WTC11 (cell line): ENCODE results near the gene FGA. TPM values are rescaled to one million over a fixed set of nuclear protein-coding genes. Genes with fewer than 3 reads are reported as not detected.
A peak's percentile ranks its signal among the peaks of the same experiment; 100 is the strongest.

Experiments
- ATAC-seq: fragments of 200-7000 bp; cut with Tn5 transposase; 2 replicates; pipeline ENCODE4 v1.10.0; 2021; ENCODE audit warnings: mild to moderate bottlenecking, moderate library complexity
- CTCF ChIA-PET: fragments of 300-600 bp; sonication (Branson Sonifier 250); formaldehyde crosslinking; loops from one replicate; lab custom pipeline; 2021; ENCODE audit warnings: antibody characterized with exemption; lab: Charles Lee
- POLR2A ChIA-PET: fragments of 350-600 bp; sonication (Branson Sonifier 250); formaldehyde crosslinking; loops from one replicate; lab custom pipeline; 2021; ENCODE audit warnings: antibody characterized with exemption; lab: Charles Lee
- DNase-seq: peaks from one replicate; pipeline ENCODE4 v3.0.0; 2021; ENCODE audit warnings: low spot score
- H3K27ac Mint-ChIP-seq: 2 replicates; pipeline ENCODE4 v1.8.0; 2021; ENCODE audit warnings: mixed read lengths
- H3K27me3 Mint-ChIP-seq: 2 replicates; pipeline ENCODE4 v1.8.0; 2021; ENCODE audit warnings: low read depth, mild to moderate bottlenecking, moderate library complexity, mixed read lengths
- H3K36me3 Mint-ChIP-seq: 2 replicates; pipeline ENCODE4 v1.8.0; 2021; ENCODE audit warnings: mixed read lengths
- H3K4me1 Mint-ChIP-seq: 2 replicates; pipeline ENCODE4 v1.8.0; 2022; ENCODE audit warnings: mixed read lengths
- H3K4me3 Mint-ChIP-seq: 2 replicates; pipeline ENCODE4 v1.8.0; 2021; ENCODE audit warnings: mild to moderate bottlenecking, moderate library complexity, mixed read lengths
- H3K9me3 Mint-ChIP-seq: 2 replicates; pipeline ENCODE4 v1.8.0; 2021; ENCODE audit warnings: mixed read lengths
- AR ChIP-seq: fragments of 250-450 bp; sonication (Bioruptor Pico); IDR thresholded peaks from 2 replicates; pipeline ENCODE4 v1.9.0; 2021; ENCODE audit warnings: mild to moderate bottlenecking
- CDX4 ChIP-seq: fragments of 250-450 bp; sonication (Bioruptor Pico); IDR thresholded peaks from 2 replicates; pipeline ENCODE4 v1.9.0; 2021; ENCODE audit warnings: moderate library complexity, mild to moderate bottlenecking, inconsistent platforms, borderline replicate concordance
- EMX1 ChIP-seq: fragments of 250-450 bp; sonication (Bioruptor Pico); IDR thresholded peaks from 2 replicates; pipeline ENCODE4 v1.8.0; 2021; ENCODE audit warnings: mild to moderate bottlenecking
- FOXK1 ChIP-seq: sonication (generic); formaldehyde crosslinking; IDR thresholded peaks from 2 replicates; pipeline ENCODE4 v1.8.0; 2022; ENCODE audit warnings: mild to moderate bottlenecking, moderate library complexity, missing genetic modification reagents
- GABPB1 ChIP-seq: sonication (generic); formaldehyde crosslinking; IDR thresholded peaks from 2 replicates; pipeline ENCODE4 v1.8.1; 2023; ENCODE audit warnings: mild to moderate bottlenecking, missing genetic modification reagents
- GRHL2 ChIP-seq: fragments of 250-450 bp; sonication (Bioruptor Pico); IDR thresholded peaks from 2 replicates; pipeline ENCODE4 v1.8.0; 2022; ENCODE audit warnings: mild to moderate bottlenecking, moderate library complexity; ENCODE audit not compliant: insufficient replicate concordance, severe bottlenecking
- NFYB ChIP-seq: sonication (generic); formaldehyde crosslinking; conservative IDR thresholded peaks from 2 replicates; pipeline ENCODE4 v1.8.0; 2022; ENCODE audit warnings: low read depth, missing genetic modification reagents
- NR1H2 ChIP-seq: sonication (generic); formaldehyde crosslinking; IDR thresholded peaks from 2 replicates; pipeline ENCODE4 v1.9.0; 2021; ENCODE audit warnings: mild to moderate bottlenecking, moderate library complexity, missing genetic modification reagents
- RORB ChIP-seq: fragments of 250-450 bp; sonication (Bioruptor Pico); IDR thresholded peaks from 2 replicates; pipeline ENCODE4 v1.9.0; 2021; ENCODE audit warnings: mild to moderate bottlenecking
- TEAD1 ChIP-seq: sonication (generic); formaldehyde crosslinking; IDR thresholded peaks from 2 replicates; pipeline ENCODE4 v1.8.0; 2022; ENCODE audit warnings: mild to moderate bottlenecking, missing genetic modification reagents
- ZNF121 ChIP-seq: sonication (generic); formaldehyde crosslinking; IDR thresholded peaks from 2 replicates; pipeline ENCODE4 v1.8.0; 2023; ENCODE audit warnings: missing genetic modification reagents
- ZNF219 ChIP-seq: sonication (generic); formaldehyde crosslinking; IDR thresholded peaks from 2 replicates; pipeline ENCODE4 v1.8.0; 2023; ENCODE audit warnings: missing genetic modification reagents, mild to moderate bottlenecking, borderline replicate concordance
- ZNF232 ChIP-seq: sonication (generic); formaldehyde crosslinking; IDR thresholded peaks from 2 replicates; pipeline ENCODE4 v1.8.0; 2022; ENCODE audit warnings: mild to moderate bottlenecking, missing genetic modification reagents
- ZNF396 ChIP-seq: fragments of 250-450 bp; sonication (Bioruptor Pico); IDR thresholded peaks from 2 replicates; pipeline ENCODE4 v1.8.0; 2021; ENCODE audit warnings: mild to moderate bottlenecking, moderate library complexity, borderline replicate concordance
- ZNF423 ChIP-seq: fragments of 250-450 bp; sonication (Bioruptor Pico); IDR thresholded peaks from 2 replicates; pipeline ENCODE4 v2.1.2; 2022; ENCODE audit warnings: mild to moderate bottlenecking, moderate library complexity
- total RNA-seq: library from RNA; stranded (reverse); gene quantifications from 3 replicates; pipeline ENCODE4 v1.2.3, GENCODE V29; 2021
- TF ChIP-seq, protein P1 (sequence below): fragments of 200-600 bp; IDR thresholded peaks from 2 replicates; pipeline ENCODE4 v1.8.0; 2022; ENCODE audit warnings: antibody characterized with exemption
- TF ChIP-seq, protein P2 (sequence below): sonication (generic); formaldehyde crosslinking; IDR thresholded peaks from 2 replicates; pipeline ENCODE4 v1.8.0; 2022; ENCODE audit warnings: missing genetic modification reagents
- TF ChIP-seq, protein P3 (sequence below): sonication (generic); formaldehyde crosslinking; conservative IDR thresholded peaks from 2 replicates; pipeline ENCODE4 v1.8.1; 2023; ENCODE audit warnings: mild to moderate bottlenecking, low read depth, missing genetic modification reagents, moderate library complexity

Gene FGA
- total RNA-seq, 1 experiment from 2014 or later: 3.2 TPM

DNA sequence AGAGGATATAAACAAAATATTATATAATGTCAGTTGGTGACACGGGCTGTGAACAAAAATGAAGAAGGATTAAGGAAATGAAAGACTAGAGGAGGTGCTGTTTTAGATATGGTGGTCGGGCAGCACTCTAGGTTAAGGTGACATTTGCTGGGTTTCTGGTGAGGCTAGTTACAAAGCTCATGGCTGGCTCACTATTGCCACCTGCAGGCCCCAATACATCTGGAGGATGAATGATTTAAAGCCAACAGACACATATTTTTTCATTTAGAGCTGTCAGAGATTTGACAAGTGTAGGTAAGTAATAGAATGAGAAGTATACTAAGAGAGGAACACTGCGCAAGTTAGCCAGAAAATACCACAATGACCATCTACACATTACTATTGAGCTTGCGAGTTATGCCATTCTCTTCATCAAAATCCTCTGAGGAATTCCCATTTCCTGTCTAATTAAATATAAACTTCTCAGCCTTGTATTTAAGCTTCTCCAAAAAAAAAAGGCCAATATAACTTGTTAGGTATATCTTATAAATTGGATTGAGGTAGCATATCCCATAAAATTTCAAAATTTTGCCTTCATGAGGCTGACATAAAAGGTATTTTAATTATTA is 28.3 kb upstream of the FGA start:
- CTCF ChIA-PET: interaction anchor here (0.6 to 5.9 kb wide), 37 partner anchors 8 to 1789 kb away, joined by 3 to 145 read pairs (median 6); partner anchors contain the start of genes FGB, LRAT and PLRG1
- no peaks in the 10 kb centered on the region for H3K9me3 Mint-ChIP-seq
- ATAC-seq: peak; percentile 92
- TF ChIP-seq, protein P1, sequence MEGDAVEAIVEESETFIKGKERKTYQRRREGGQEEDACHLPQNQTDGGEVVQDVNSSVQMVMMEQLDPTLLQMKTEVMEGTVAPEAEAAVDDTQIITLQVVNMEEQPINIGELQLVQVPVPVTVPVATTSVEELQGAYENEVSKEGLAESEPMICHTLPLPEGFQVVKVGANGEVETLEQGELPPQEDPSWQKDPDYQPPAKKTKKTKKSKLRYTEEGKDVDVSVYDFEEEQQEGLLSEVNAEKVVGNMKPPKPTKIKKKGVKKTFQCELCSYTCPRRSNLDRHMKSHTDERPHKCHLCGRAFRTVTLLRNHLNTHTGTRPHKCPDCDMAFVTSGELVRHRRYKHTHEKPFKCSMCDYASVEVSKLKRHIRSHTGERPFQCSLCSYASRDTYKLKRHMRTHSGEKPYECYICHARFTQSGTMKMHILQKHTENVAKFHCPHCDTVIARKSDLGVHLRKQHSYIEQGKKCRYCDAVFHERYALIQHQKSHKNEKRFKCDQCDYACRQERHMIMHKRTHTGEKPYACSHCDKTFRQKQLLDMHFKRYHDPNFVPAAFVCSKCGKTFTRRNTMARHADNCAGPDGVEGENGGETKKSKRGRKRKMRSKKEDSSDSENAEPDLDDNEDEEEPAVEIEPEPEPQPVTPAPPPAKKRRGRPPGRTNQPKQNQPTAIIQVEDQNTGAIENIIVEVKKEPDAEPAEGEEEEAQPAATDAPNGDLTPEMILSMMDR: peak; percentile 51
- no peak for TF ChIP-seq ZNF219 (CRISPR knock-in tag)
- TF ChIP-seq RORB (CRISPR knock-in tag): no peak
- TF ChIP-seq ZNF423 (CRISPR knock-in tag): no peak
- no peak for TF ChIP-seq ZNF396
- TF ChIP-seq, all 79 proteins: peak for 1
- H3K27me3 Mint-ChIP-seq: no peaks in the 10 kb centered on the region; the same call in 1 of the 2 replicates
- POLR2A ChIA-PET: no interaction called here
- no peak overlapping the region for H3K4me3 Mint-ChIP-seq
- no peak overlapping the region for H3K27ac Mint-ChIP-seq
- peaks cover 18% of the 10 kb centered on the region for H3K4me1 Mint-ChIP-seq
- H3K36me3 Mint-ChIP-seq: no peaks in the 10 kb centered on the region
- peak; percentile 74 for DNase-seq

DNA sequence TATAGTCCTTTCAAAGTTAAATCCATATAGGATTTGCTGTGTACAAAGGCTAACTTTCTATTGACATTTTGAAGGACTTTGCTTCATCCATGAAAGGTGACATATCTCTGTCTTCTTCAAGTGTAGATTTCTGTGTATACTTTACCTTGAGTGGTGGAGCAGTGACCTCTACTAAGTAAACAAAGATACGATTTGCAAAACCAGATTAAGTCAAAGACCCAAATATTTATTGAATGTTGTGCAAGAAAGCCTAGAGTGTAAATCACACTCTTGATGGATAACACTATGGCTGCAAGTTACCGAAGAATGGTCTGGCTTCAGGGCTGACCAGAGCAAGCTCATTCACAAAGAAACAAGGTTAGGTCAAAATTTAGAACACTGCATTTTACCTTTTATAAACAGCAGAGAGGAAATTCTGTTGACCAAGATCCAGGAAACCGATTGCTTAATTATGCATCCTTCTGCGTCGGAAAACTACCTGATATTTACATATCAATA is 27.3 kb upstream of the FGA start:
- no peaks in the 10 kb centered on the region; the same call in 1 of the 2 replicates for H3K27me3 Mint-ChIP-seq
- H3K4me1 Mint-ChIP-seq: peaks cover 18% of the 10 kb centered on the region
- no peak overlapping the region for H3K27ac Mint-ChIP-seq
- ChIA-PET CTCF (interaction anchor here (1.5 to 5.9 kb wide), 10 partner anchors 8 to 122 kb away, joined by 4 to 145 read pairs (median 14); partner anchors contain the start of gene PLRG1), POLR2A (no interaction called here)
- no peaks in the 10 kb centered on the region for H3K36me3 Mint-ChIP-seq
- ATAC-seq (no peak), DNase-seq (no peak)
- no peaks in the 10 kb centered on the region for H3K9me3 Mint-ChIP-seq
- H3K4me3 Mint-ChIP-seq: no peak overlapping the region
- TF ChIP-seq FOXK1 (CRISPR knock-in tag) (no peak), GRHL2 (CRISPR knock-in tag) (no peak), GABPB1 (CRISPR knock-in tag) (peak; percentile 87), NFYB (no peak), RORB (CRISPR knock-in tag) (peak; percentile 17; the same call in 1 of the 2 replicates)

DNA sequence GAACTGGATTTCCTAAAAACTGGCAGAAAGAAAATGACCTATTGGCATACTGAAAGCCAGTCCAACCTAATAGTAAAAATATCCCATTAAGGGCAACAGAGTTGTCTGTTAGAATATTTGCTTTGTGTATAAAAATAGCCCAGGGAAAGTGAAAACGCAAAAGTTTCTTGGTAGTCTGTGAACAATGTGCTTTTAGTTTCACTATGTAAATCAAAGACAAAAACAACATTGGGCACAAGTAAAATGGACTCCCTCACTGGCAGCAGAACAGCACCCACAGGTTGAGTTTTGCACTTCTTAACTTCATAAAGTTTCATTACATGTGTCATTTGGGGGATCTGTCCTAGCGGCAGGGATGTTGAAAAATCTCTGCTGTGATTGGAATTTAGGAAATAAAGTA is 26.2 kb upstream of the FGA start:
- Mint-ChIP-seq H3K27me3 (no peaks in the 10 kb centered on the region; the same call in 1 of the 2 replicates), H3K4me1 (peaks cover 18% of the 10 kb centered on the region), H3K36me3 (no peaks in the 10 kb centered on the region), H3K27ac (no peak overlapping the region), H3K4me3 (no peak overlapping the region), H3K9me3 (no peaks in the 10 kb centered on the region)
- DNase-seq (no peak), ATAC-seq (no peak)
- POLR2A ChIA-PET: no interaction called here
- CTCF ChIA-PET: interaction anchor here (0.9 kb wide), 1 partner anchor 57 kb away, joined by 4 read pairs; no protein-coding TSS in a partner anchor
- TF ChIP-seq, protein P2, sequence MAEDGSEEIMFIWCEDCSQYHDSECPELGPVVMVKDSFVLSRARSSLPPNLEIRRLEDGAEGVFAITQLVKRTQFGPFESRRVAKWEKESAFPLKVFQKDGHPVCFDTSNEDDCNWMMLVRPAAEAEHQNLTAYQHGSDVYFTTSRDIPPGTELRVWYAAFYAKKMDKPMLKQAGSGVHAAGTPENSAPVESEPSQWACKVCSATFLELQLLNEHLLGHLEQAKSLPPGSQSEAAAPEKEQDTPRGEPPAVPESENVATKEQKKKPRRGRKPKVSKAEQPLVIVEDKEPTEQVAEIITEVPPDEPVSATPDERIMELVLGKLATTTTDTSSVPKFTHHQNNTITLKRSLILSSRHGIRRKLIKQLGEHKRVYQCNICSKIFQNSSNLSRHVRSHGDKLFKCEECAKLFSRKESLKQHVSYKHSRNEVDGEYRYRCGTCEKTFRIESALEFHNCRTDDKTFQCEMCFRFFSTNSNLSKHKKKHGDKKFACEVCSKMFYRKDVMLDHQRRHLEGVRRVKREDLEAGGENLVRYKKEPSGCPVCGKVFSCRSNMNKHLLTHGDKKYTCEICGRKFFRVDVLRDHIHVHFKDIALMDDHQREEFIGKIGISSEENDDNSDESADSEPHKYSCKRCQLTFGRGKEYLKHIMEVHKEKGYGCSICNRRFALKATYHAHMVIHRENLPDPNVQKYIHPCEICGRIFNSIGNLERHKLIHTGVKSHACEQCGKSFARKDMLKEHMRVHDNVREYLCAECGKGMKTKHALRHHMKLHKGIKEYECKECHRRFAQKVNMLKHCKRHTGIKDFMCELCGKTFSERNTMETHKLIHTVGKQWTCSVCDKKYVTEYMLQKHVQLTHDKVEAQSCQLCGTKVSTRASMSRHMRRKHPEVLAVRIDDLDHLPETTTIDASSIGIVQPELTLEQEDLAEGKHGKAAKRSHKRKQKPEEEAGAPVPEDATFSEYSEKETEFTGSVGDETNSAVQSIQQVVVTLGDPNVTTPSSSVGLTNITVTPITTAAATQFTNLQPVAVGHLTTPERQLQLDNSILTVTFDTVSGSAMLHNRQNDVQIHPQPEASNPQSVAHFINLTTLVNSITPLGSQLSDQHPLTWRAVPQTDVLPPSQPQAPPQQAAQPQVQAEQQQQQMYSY (CRISPR knock-in tag): no peak
- TF ChIP-seq TEAD1: no peak
- no peak for TF ChIP-seq ZNF121
- no peak for TF ChIP-seq NR1H2 (CRISPR knock-in tag)
- TF ChIP-seq AR: no peak
- TF ChIP-seq CDX4 (CRISPR knock-in tag): no peak
- no peak for TF ChIP-seq EMX1
- TF ChIP-seq, protein P3, sequence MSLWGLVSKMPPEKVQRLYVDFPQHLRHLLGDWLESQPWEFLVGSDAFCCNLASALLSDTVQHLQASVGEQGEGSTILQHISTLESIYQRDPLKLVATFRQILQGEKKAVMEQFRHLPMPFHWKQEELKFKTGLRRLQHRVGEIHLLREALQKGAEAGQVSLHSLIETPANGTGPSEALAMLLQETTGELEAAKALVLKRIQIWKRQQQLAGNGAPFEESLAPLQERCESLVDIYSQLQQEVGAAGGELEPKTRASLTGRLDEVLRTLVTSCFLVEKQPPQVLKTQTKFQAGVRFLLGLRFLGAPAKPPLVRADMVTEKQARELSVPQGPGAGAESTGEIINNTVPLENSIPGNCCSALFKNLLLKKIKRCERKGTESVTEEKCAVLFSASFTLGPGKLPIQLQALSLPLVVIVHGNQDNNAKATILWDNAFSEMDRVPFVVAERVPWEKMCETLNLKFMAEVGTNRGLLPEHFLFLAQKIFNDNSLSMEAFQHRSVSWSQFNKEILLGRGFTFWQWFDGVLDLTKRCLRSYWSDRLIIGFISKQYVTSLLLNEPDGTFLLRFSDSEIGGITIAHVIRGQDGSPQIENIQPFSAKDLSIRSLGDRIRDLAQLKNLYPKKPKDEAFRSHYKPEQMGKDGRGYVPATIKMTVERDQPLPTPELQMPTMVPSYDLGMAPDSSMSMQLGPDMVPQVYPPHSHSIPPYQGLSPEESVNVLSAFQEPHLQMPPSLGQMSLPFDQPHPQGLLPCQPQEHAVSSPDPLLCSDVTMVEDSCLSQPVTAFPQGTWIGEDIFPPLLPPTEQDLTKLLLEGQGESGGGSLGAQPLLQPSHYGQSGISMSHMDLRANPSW (CRISPR knock-in tag): no peak
- TF ChIP-seq ZNF232 (CRISPR knock-in tag): no peak
